Stimulated activated naive CD4-positive, alpha-beta T cell treated with Interleukin-2 at 50 U/mL for 16 hours (primary cell): ENCODE data around the gene IL1RAP.

ENCODE experiments used
- DNase-seq: peaks from one replicate; lab custom pipeline; 2025; lab: John Stamatoyannopoulos, UW

Gene IL1RAP

DNA sequence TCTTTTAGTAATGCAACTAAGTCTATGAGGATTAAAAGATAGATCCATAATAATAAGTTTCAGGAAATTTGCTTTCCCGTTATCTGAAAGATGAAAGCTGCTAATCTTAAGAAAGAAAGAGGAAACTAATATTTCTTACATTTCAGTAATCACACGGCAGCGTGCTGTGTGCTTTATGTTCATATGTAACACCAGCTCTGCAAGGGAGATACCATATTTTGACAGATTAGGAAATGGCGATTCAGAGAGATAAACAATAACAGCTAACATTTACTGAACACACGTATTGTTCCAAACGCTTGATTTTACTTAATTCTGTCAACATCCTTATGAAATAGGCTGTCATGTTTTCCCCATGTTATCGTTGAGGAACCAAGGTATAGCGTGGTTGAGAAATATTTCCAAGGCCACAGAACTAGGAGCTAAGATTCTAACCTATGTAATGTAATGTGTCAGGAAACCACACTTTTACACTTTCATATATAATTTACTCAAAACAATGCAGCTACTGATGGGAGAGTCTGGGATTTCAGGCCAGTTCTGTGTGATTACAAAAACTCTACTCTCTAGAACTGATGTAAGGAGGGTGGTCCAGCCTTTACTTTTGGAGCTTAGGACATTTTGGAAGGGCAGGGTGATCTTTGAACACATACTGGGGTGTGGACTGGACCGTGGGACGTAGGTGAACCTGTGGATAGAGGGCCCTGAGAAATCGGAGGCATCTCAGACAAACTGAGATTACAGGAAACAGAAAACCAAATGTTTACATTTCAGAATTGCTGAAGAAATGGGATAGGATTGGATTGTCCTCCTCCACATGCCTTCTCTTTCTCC is 100.6 kb downstream of the IL1RAP start:
- DNase-seq: no peak

DNA sequence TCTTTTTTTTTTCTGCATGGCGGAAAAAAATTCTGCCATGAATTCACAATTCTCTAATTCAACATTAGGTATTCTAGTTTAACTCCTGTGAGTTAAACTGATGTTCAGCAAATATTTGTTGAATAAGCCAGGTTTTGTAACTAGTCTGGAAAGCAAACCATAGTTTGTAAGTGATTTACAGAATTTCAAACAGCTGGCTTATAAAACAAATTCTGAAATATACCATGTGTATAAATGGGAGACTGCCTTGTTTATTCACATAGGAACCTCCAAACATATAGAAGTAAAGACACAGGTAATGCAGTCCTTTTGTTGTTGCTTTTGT is 101.1 kb downstream of the IL1RAP start:
- DNase-seq: no peak

DNA sequence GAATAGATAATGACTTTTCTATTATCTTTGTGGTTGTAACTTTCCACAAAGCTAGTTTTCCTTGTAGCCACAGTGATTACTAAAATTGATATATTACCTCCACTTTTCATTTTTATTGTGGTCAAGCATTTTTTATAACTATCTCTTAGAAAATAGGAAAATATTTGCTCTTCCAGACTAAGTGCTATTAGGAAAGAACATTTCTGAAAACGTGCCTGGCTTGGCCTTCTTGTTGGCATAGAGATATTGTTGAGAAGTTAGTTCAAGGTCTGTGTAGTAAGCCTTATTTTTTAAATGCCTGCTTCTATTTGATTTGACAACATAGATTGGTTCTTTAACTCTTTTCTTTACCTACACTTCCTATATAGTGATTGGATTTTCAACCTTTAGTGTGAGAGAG is 101.7 kb downstream of the IL1RAP start:
- no peak for DNase-seq

- no peak for DNase-seq
These were observed 102.8 kb downstream of the IL1RAP start for GRCh38 chr3:190616637-190617036.

DNA sequence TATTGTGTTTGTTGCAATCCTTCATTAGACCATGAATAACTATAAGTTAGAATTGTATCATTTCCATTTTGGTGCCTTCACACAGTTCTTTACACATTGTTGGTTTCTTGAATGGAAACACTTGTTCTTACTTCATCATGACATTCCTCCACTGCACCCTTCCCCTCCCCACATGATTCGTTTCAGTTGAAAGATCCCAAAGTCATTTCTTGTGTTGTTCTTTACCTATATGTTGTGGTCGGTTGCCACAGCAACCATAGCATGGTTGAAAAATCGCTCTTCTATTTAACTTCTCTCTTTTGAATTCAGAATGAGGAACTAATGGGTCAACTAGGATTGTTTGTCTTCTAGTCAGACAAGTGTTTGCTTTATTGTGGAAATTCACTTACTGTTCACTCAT is 103.3 kb downstream of the IL1RAP start:
- peak; percentile 1 for DNase-seq

- DNase-seq: no peak
These were observed 104.6 kb downstream of the IL1RAP start for GRCh38 chr3:190618330-190619030.

GRCh38 chr3:190619353-190619752 is 105.5 kb downstream of the IL1RAP start:
- no peak for DNase-seq

- no peak for DNase-seq
These were observed 105.9 kb downstream of the IL1RAP start for GRCh38 chr3:190619761-190620160.

- no peak for DNase-seq
These were observed 107.2 kb downstream of the IL1RAP start for GRCh38 chr3:190620886-190621608.

- DNase-seq: no peak
These were observed 108.0 kb downstream of the IL1RAP start for GRCh38 chr3:190621927-190622326.

- no peak for DNase-seq
These were observed 110.4 kb downstream of the IL1RAP start for GRCh38 chr3:190624282-190624681.

DNA sequence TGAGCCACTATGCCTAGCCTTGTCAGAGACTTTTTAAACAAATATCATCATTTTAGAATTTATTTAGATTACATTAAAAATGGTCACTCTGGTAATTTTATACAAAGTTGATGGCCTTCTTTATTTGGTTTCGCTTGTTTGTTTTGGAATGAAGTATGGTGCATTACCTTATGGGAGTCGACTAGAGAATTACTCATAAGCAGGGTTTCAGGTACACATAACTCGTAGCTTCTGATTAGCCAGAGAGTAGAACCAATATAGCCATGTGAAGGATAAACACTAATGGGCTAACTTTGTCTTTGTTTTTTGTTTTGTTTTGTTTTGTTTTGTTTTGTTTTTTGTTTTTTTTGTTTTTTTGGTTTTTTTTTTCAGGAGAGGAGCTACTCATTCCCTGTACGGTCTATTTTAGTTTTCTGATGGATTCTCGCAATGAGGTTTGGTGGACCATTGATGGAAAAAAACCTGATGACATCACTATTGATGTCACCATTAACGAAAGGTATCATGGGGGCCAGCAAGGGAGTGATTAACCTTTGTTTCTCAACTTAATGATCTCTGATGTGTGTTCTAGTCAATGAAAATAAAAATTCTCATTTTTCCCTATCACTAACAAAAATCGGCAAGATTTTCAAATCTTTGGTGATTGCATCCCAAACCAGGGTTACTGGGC is 113.2 kb downstream of the IL1RAP start:
- DNase-seq: no peak

DNA sequence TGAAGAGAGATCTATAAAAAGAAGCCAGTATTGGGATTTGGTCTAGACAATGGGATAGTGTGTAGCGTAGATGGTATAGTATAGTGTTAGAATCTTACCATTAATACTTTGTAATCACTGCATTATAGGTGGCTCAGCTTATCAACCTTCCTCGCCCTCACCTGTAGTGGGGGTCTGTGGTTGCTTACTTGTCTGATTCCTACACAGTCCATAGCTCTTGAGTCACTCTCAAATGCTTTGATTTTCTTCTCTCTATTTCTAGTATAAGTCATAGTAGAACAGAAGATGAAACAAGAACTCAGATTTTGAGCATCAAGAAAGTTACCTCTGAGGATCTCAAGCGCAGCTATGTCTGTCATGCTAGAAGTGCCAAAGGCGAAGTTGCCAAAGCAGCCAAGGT is 115.2 kb downstream of the IL1RAP start:
- no peak for DNase-seq

GRCh38 chr3:190631295-190631694 is 117.4 kb downstream of the IL1RAP start:
- no peak for DNase-seq

- DNase-seq: no peak
These were observed 127.7 kb downstream of the IL1RAP start for GRCh38 chr3:190641564-190641963.

GRCh38 chr3:190642016-190642415 is 128.1 kb downstream of the IL1RAP start:
- DNase-seq: no peak

DNA sequence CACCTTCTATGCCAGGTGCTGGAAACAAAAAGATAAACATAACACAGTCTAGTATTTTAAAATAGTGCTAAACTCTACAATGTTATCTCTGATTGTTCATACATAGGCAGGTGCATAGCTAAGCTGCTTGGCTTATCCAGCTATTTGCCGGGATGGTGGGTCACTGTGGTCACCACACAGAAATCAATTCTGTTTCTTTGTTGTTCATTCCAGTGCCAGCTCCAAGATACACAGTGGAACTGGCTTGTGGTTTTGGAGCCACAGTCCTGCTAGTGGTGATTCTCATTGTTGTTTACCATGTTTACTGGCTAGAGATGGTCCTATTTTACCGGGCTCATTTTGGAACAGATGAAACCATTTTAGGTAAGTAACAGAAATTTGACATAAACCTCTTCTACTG is 130.2 kb downstream of the IL1RAP start:
- no peak for DNase-seq

GRCh38 chr3:190644766-190645165 is 130.9 kb downstream of the IL1RAP start:
- DNase-seq: no peak

- no peak for DNase-seq
These were observed 132.1 kb downstream of the IL1RAP start for GRCh38 chr3:190645932-190646460.

DNA sequence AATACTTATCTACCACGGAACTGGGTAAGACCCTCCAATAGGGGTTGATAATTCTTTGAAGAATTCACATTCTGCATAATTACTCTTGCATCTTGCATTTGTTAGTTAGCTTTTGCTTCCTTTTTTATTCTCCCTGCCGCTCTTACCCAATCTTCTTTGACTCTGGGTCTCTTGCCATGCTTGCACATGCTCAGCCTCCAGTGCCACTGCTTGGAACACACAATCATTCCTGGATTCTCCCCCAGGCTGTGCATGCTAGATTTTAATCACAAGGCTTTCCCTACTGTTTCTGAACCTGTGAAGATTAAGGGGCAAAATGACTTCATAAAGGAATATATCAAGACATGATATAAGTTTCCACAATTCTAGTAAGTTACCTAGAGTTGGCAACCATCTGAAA is 133.1 kb downstream of the IL1RAP start:
- no peak for DNase-seq

- DNase-seq: no peak
These were observed 142.0 kb downstream of the IL1RAP start for GRCh38 chr3:190655933-190656332.

- DNase-seq: no peak
These were observed 144.2 kb downstream of the IL1RAP start for GRCh38 chr3:190658106-190658505.
